Mesenchymal stem cell (in vitro differentiated cells and primary cell): Measurements from ENCODE around the gene CACNA2D3.

Experiments used
- DNase-seq: peaks from one replicate; pipeline ENCODE4 v3.0.0-alpha.2; 2013
- H2AFZ ChIP-seq: one replicate; pipeline ENCODE4 v1.6.1; 2013; ENCODE audit warnings: low read depth, mild to moderate bottlenecking, control low read depth, inconsistent platforms, low read length, moderate library complexity
- H2AK5ac ChIP-seq: 2 replicates; pipeline ENCODE4 v1.6.1; 2013; ENCODE audit warnings: low read length, moderate library complexity, mild to moderate bottlenecking, inconsistent platforms; ENCODE audit not compliant: severe bottlenecking
- H2BK120ac ChIP-seq: one replicate; pipeline ENCODE4 v1.6.1; 2013; ENCODE audit warnings: low read depth, mild to moderate bottlenecking, inconsistent platforms, low read length, moderate library complexity
- H2BK12ac ChIP-seq, 2 experiments: one replicate each; pipeline ENCODE4 v1.6.1; 2013; ENCODE audit warnings: inconsistent platforms in 2 of 2, low read length in 2 of 2, mild to moderate bottlenecking in 2 of 2, moderate library complexity in 2 of 2, control low read depth in 1 of 2
- H2BK15ac ChIP-seq: one replicate; pipeline ENCODE4 v1.6.1; 2013; ENCODE audit warnings: mild to moderate bottlenecking, low read depth, inconsistent platforms; ENCODE audit not compliant: poor library complexity, severe bottlenecking
- H2BK5ac ChIP-seq: 2 replicates; pipeline ENCODE4 v1.6.1; 2013; ENCODE audit warnings: low read depth, mild to moderate bottlenecking, low read length, control low read depth, inconsistent platforms; ENCODE audit not compliant: poor library complexity, severe bottlenecking
- H3K14ac ChIP-seq, 2 experiments: one replicate each; pipeline ENCODE4 v1.6.1; 2013; ENCODE audit warnings: inconsistent platforms in 2 of 2, low read length in 2 of 2, control low read depth in 1 of 2, mild to moderate bottlenecking in 1 of 2, moderate library complexity in 1 of 2
- H3K18ac ChIP-seq, 2 experiments: one replicate each; pipeline ENCODE4 v1.6.1; 2013; ENCODE audit warnings: inconsistent platforms in 2 of 2, low read length in 2 of 2, control low read depth in 1 of 2, low read depth in 1 of 2, mild to moderate bottlenecking in 1 of 2
- H3K23ac ChIP-seq, 2 experiments: one replicate each; pipeline ENCODE4 v1.6.1; 2013; ENCODE audit warnings: inconsistent platforms in 2 of 2, low read length in 2 of 2, mild to moderate bottlenecking in 2 of 2, moderate library complexity in 2 of 2, control low read depth in 1 of 2
- H3K27ac ChIP-seq: 2 replicates; pipeline ENCODE4 v1.5.1; 2013; ENCODE audit warnings: mild to moderate bottlenecking, moderate library complexity, low read length, control low read depth, inconsistent platforms; ENCODE audit not compliant: poor library complexity, severe bottlenecking
- H3K27me3 ChIP-seq, 2 experiments: 2 replicates each; pipeline versions ENCODE4 v1.6.1 to v1.7.0; 2013; ENCODE audit warnings: low read length in 2 of 2, mild to moderate bottlenecking in 2 of 2, moderate library complexity in 2 of 2, control low read depth in 1 of 2, inconsistent platforms in 1 of 2; ENCODE audit not compliant: control insufficient read depth in 1 of 2, insufficient read depth in 1 of 2
- H3K36me3 ChIP-seq, 2 experiments: 2 replicates each; pipeline versions ENCODE4 v1.6.1 to v1.7.0; 2013; ENCODE audit warnings: low read length in 2 of 2, control low read depth in 1 of 2, inconsistent platforms in 1 of 2, low read depth in 1 of 2, mild to moderate bottlenecking in 1 of 2; ENCODE audit not compliant: insufficient read depth in 2 of 2, control insufficient read depth in 1 of 2
- H3K4ac ChIP-seq, 2 experiments: one replicate each; pipeline ENCODE4 v1.6.1; 2013; ENCODE audit warnings: inconsistent platforms in 2 of 2, low read length in 2 of 2, mild to moderate bottlenecking in 2 of 2, moderate library complexity in 2 of 2, control low read depth in 1 of 2, low read depth in 1 of 2
- H3K4me1 ChIP-seq: 2 replicates; pipeline ENCODE4 v1.6.1; 2013; ENCODE audit warnings: low read depth, low read length, control low read depth; ENCODE audit not compliant: control insufficient read depth, insufficient read depth
- H3K4me2 ChIP-seq: 2 replicates; pipeline ENCODE4 v1.6.1; 2013; ENCODE audit warnings: low read length, mild to moderate bottlenecking, inconsistent platforms; ENCODE audit not compliant: poor library complexity, severe bottlenecking
- H3K4me3 ChIP-seq, 2 experiments: 2 replicates each; pipeline versions ENCODE4 v1.5.1 to v1.7.0; 2013; ENCODE audit warnings: low read length in 2 of 2, mild to moderate bottlenecking in 2 of 2, control low read depth in 1 of 2, low read depth in 1 of 2; ENCODE audit not compliant: insufficient read depth in 1 of 2
- H3K79me1 ChIP-seq: replicated peaks from 2 replicates; pipeline ENCODE4 v1.6.1; 2013; ENCODE audit warnings: mild to moderate bottlenecking, control low read depth, low read length, inconsistent platforms; ENCODE audit not compliant: poor library complexity, severe bottlenecking
- H3K9ac ChIP-seq: 2 replicates; pipeline ENCODE4 v1.7.0; 2013; ENCODE audit warnings: mild to moderate bottlenecking, low read length, moderate library complexity
- H3K9me3 ChIP-seq: 2 replicates; pipeline ENCODE4 v1.7.0; 2013; ENCODE audit warnings: mild to moderate bottlenecking, low read length; ENCODE audit not compliant: control insufficient read depth
- H4K8ac ChIP-seq: one replicate; pipeline ENCODE4 v1.6.1; 2013; ENCODE audit warnings: inconsistent platforms, mild to moderate bottlenecking, low read length, moderate library complexity
- H4K91ac ChIP-seq: one replicate; pipeline ENCODE4 v1.6.1; 2013; ENCODE audit warnings: mild to moderate bottlenecking, low read length, inconsistent platforms
- WGBS: methylation state at CpG from one replicate; pipeline ENCODE4 v1.1.7; 2013; ENCODE audit warnings: mixed read lengths; 5-methylcytosine and 5-hydroxymethylcytosine counted together

Gene CACNA2D3

GRCh38 chr3:54259636-54260035 lies 137.3 kb downstream of the CACNA2D3 start:
- H3K4ac ChIP-seq: no peak overlapping the region

GRCh38 chr3:54261141-54261540 lies 138.8 kb downstream of the CACNA2D3 start:
- Histone ChIP-seq H3K23ac (no peak overlapping the region), H3K36me3 (no peaks in the 10 kb centered on the region), H2BK5ac (no peak overlapping the region), H2AFZ (no peak overlapping the region), H3K4ac (no peak overlapping the region), H4K91ac (no peak overlapping the region), H3K27me3 (no peaks in the 10 kb centered on the region), H4K8ac (no peak overlapping the region), H3K4me3 (no peak overlapping the region), H3K4me1 (no peaks in the 10 kb centered on the region), H2BK12ac (no peak overlapping the region), H3K18ac (no peak overlapping the region), H3K4me2 (no peak overlapping the region), H2AK5ac (no peak overlapping the region), H2BK120ac (no peak overlapping the region), H3K27ac (no peak overlapping the region), H3K79me1 (no peaks in the 10 kb centered on the region), H3K9ac (no peak overlapping the region), H3K14ac (no peak overlapping the region), H2BK15ac (no peak overlapping the region), H3K9me3 (no peaks in the 10 kb centered on the region)
- WGBS: 86% methylated on average over 2 of the region's 3 CpGs
- no peak for DNase-seq

More at GRCh38 chr3:54259636-54260035, 137.3 kb downstream of the CACNA2D3 start:
- Histone ChIP-seq H3K18ac (no peak overlapping the region), H4K91ac (no peak overlapping the region), H2BK120ac (no peak overlapping the region), H4K8ac (no peak overlapping the region), H2AFZ (no peak overlapping the region), H3K9me3 (no peaks in the 10 kb centered on the region), H3K4me2 (no peak overlapping the region), H3K27me3 (no peaks in the 10 kb centered on the region), H3K79me1 (no peaks in the 10 kb centered on the region), H3K14ac (no peak overlapping the region), H3K9ac (no peak overlapping the region), H2AK5ac (no peak overlapping the region), H3K23ac (no peak overlapping the region), H2BK15ac (no peak overlapping the region), H3K36me3 (no peaks in the 10 kb centered on the region), H2BK12ac (no peak overlapping the region), H3K4me1 (no peaks in the 10 kb centered on the region), H2BK5ac (no peak overlapping the region), H3K27ac (no peak overlapping the region), H3K4me3 (no peak overlapping the region)
- 50% methylated on average over 1 of the region's 2 CpGs for WGBS
- DNase-seq: no peak

GRCh38 chr3:54262541-54262940 lies 140.2 kb downstream of the CACNA2D3 start:
- H2BK15ac ChIP-seq: no peak overlapping the region

GRCh38 chr3:54262946-54263345 lies 140.6 kb downstream of the CACNA2D3 start:
- Histone ChIP-seq H3K18ac (no peak overlapping the region), H3K23ac (no peak overlapping the region), H3K4ac (no peak overlapping the region), H4K91ac (no peak overlapping the region), H3K14ac (no peak overlapping the region), H2BK5ac (no peak overlapping the region), H3K9ac (no peak overlapping the region), H3K4me3 (no peak overlapping the region), H2AFZ (no peak overlapping the region), H3K4me2 (no peak overlapping the region), H2BK12ac (no peak overlapping the region), H3K4me1 (no peaks in the 10 kb centered on the region), H3K9me3 (no peaks in the 10 kb centered on the region), H2BK120ac (no peak overlapping the region), H4K8ac (no peak overlapping the region), H2AK5ac (no peak overlapping the region), H3K27me3 (peaks cover 0 to 7% of the 10 kb centered on the region in 2 experiments), H3K79me1 (no peaks in the 10 kb centered on the region), H2BK15ac (no peak overlapping the region), H3K27ac (no peak overlapping the region), H3K36me3 (no peaks in the 10 kb centered on the region)
- no peak for DNase-seq
- no CpG with 5 or more reads among the region's 1 CpG for WGBS

More at GRCh38 chr3:54262541-54262940, 140.2 kb downstream of the CACNA2D3 start:
- H3K79me1 ChIP-seq: no peaks in the 10 kb centered on the region
- no peak overlapping the region for H3K4ac ChIP-seq
- H2BK12ac ChIP-seq: no peak overlapping the region
- H4K91ac ChIP-seq: no peak overlapping the region
- no peaks in the 10 kb centered on the region for H3K36me3 ChIP-seq
- H3K18ac ChIP-seq: no peak overlapping the region
- H3K27ac ChIP-seq: no peak overlapping the region
- no peak overlapping the region for H2AK5ac ChIP-seq
- no peaks in the 10 kb centered on the region for H3K9me3 ChIP-seq
- DNase-seq: no peak
- no peak overlapping the region for H2BK120ac ChIP-seq
- no peak overlapping the region for H4K8ac ChIP-seq
- WGBS: 89% methylated on average over 3 of the region's 6 CpGs
- no peak overlapping the region for H3K4me3 ChIP-seq
- H3K4me2 ChIP-seq: no peak overlapping the region
- H3K14ac ChIP-seq: no peak overlapping the region
- H2AFZ ChIP-seq: no peak overlapping the region
- no peaks in the 10 kb centered on the region for H3K4me1 ChIP-seq
- H3K27me3 ChIP-seq: peaks cover 0 to 6% of the 10 kb centered on the region in 2 experiments
- H3K23ac ChIP-seq: no peak overlapping the region
- H3K9ac ChIP-seq: no peak overlapping the region
- H2BK5ac ChIP-seq: no peak overlapping the region
